ENCODE measurements around the gene TM9SF4. TPM values are rescaled to one million over a fixed set of nuclear protein-coding genes. Genes with fewer than 3 reads are reported as not detected.

TM9SF4 gene
- total RNA-seq, 4 donors from 2014 or later: 35.5 to 44.8 (median 42.6) TPM

DNA sequence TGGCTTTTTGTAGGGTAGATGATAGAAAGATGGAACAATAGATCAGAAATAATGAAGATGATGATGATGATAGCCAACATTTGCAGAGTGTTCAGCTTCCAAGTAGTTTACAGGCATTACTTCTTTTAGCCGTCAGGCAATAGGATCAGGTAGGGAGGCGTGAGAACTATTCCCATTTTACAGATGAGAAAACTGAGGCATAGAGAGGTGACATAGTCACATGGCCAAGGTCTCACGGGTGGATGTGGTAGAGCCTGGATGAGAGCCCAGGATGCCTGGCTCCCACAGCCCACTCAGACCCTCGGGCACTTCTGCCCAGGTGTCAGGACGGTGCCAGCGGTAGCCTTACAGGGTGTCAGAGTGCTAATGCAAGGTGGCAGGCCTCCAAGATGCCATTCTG, 26.0 kb upstream of the TM9SF4 start:
- TF ChIP-seq POLR2AphosphoS5 (IDR thresholded peaks at IDR 0.05) (no peak), EP300 (IDR thresholded peaks at IDR 0.05; ENCODE audit: low read depth) (no peak), POLR2A (IDR thresholded peaks at IDR 0.05) (no peak)
- TF ChIP-seq, protein P1, sequence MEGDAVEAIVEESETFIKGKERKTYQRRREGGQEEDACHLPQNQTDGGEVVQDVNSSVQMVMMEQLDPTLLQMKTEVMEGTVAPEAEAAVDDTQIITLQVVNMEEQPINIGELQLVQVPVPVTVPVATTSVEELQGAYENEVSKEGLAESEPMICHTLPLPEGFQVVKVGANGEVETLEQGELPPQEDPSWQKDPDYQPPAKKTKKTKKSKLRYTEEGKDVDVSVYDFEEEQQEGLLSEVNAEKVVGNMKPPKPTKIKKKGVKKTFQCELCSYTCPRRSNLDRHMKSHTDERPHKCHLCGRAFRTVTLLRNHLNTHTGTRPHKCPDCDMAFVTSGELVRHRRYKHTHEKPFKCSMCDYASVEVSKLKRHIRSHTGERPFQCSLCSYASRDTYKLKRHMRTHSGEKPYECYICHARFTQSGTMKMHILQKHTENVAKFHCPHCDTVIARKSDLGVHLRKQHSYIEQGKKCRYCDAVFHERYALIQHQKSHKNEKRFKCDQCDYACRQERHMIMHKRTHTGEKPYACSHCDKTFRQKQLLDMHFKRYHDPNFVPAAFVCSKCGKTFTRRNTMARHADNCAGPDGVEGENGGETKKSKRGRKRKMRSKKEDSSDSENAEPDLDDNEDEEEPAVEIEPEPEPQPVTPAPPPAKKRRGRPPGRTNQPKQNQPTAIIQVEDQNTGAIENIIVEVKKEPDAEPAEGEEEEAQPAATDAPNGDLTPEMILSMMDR (IDR thresholded peaks at IDR 0.05): no peak
- 85 to 88% methylated on average over 2 to 6 of the region's 6 CpGs for WGBS, 2 donors (ENCODE audit: low coverage in 1 of 2)
- H3K27me3 ChIP-seq: peaks cover 13% of the 10 kb centered on the region
- H3K4me3 ChIP-seq: no peak overlapping the region
- intact Hi-C loops (cut with DNase I; ENCODE audit: low total_unique reads) (no loop called here), in situ Hi-C loops (cut with MboI; ENCODE audit: low pct_ligation_motif_present in 1 of 4, low pct_unique_long_range_greater_than_20kb in 1 of 4, low sequenced_read_pairs in 3 of 4) (no loop called here)
- no peaks in the 10 kb centered on the region for H3K4me1 ChIP-seq
- no peaks in the 10 kb centered on the region for H3K9me3 ChIP-seq
- no peak for DNase-seq
- H3K27ac ChIP-seq: no peak overlapping the region
- no peaks in the 10 kb centered on the region for H3K36me3 ChIP-seq

DNA sequence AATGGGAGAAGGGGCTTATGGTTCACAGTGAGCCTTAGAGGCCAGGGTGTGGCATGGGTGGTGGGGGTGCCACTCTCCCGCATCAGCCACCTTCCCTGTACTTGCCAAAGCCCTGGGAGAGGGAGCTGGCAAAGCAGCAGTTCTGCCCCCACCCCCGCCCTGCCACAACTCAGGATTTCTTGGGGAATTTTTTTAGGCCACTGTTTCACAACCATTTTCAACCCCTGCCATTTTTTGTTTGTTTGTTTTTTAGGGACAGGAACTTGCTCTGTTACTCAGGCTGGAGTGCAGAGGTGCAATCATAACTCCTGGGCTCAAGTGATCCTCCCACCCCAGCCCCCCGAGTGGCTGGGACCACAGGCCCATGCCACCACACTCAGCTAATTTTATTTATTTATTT, 22.4 kb upstream of the TM9SF4 start:
- Histone ChIP-seq H3K27me3 (no peaks in the 10 kb centered on the region), H3K27ac (no peak overlapping the region), H3K4me3 (no peak overlapping the region), H3K36me3 (no peaks in the 10 kb centered on the region), H3K9me3 (no peaks in the 10 kb centered on the region), H3K4me1 (no peaks in the 10 kb centered on the region)
- WGBS, 2 donors (ENCODE audit: low coverage in 1 of 2): 67% methylated on average over 1 to 3 of the region's 3 CpGs
- no peak for DNase-seq
- in situ Hi-C loops (cut with MboI; ENCODE audit: low pct_ligation_motif_present in 1 of 4, low pct_unique_long_range_greater_than_20kb in 1 of 4, low sequenced_read_pairs in 3 of 4) (no loop called here), intact Hi-C loops (cut with DNase I; ENCODE audit: low total_unique reads) (no loop called here)
- no peak for TF ChIP-seq POLR2AphosphoS5 (IDR thresholded peaks at IDR 0.05)
- TF ChIP-seq EP300 (IDR thresholded peaks at IDR 0.05; ENCODE audit: low read depth): no peak
- TF ChIP-seq, protein P1 (IDR thresholded peaks at IDR 0.05): no peak
- no peak for TF ChIP-seq POLR2A (IDR thresholded peaks at IDR 0.05)

DNA sequence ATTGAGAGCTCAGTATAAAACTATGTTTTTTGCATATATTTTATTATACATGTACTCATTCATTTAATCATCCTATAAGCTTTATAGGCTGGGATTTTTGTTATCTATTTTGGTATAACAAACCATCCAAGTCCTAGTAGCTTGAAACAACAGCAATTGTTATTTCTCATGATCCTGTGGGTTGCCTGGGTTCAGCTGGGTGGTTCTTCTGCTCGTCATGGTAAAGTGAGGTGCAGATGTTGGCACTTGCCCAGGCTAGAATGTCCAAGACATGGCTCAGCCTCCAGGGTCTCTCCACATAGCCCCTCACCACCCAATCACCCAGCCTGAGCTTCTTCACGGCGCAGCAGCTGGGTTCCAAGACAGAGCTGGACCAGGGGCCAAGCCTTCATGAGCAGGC, 20.8 kb upstream of the TM9SF4 start:
- H3K4me1 ChIP-seq: no peaks in the 10 kb centered on the region
- in situ Hi-C loops (cut with MboI; ENCODE audit: low pct_ligation_motif_present in 1 of 4, low pct_unique_long_range_greater_than_20kb in 1 of 4, low sequenced_read_pairs in 3 of 4): no loop called here
- TF ChIP-seq POLR2AphosphoS5 (IDR thresholded peaks at IDR 0.05) (no peak), EP300 (IDR thresholded peaks at IDR 0.05; ENCODE audit: low read depth) (no peak), POLR2A (IDR thresholded peaks at IDR 0.05) (no peak)
- TF ChIP-seq, protein P1 (IDR thresholded peaks at IDR 0.05): no peak
- H3K36me3 ChIP-seq: no peaks in the 10 kb centered on the region
- DNase-seq: no peak
- intact Hi-C loops (cut with DNase I; ENCODE audit: low total_unique reads): no loop called here
- H3K4me3 ChIP-seq: no peak overlapping the region
- peaks cover 4% of the 10 kb centered on the region for H3K27me3 ChIP-seq
- H3K9me3 ChIP-seq: no peaks in the 10 kb centered on the region
- H3K27ac ChIP-seq: no peak overlapping the region
- WGBS, 2 donors (ENCODE audit: low coverage in 1 of 2): 83 to 87% methylated on average over 1 to 3 of the region's 3 CpGs

DNA sequence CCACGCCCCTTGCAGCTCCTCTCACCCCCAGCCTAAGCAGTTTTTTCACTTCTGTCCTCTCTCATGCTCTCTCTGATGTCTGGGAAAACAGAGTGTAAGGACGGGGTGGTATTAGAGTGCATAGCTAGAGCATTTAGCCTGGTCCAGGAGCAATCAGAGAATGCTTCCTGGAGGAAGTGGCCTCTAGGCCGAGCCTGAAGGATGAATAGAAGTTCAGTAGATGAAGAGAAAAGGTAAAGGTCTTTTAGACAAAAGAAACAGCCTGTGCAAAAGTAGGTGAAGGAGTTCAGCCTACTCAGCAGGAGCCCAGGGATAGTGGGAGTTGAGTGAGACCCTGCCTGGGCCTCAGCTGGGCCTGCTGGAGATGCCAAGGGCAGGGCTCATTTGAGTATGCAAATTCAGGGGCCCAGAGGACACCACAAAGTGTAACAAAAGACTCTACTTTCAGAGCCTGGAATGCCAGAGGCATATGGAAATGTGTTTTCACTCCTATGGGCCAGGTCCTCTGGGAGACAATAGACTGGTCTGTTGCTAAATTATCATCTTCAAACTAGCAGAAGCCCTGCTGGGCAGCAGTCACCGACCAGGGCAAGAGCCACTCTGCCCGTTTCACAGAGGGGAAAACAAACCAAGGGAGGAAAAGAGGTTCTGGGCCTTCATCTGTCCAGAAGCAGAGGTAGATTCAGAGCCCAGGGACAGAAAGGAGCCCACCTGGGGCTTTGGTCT, 19.7 kb upstream of the TM9SF4 start:
- in situ Hi-C loops (cut with MboI; ENCODE audit: low pct_ligation_motif_present in 1 of 4, low pct_unique_long_range_greater_than_20kb in 1 of 4, low sequenced_read_pairs in 3 of 4) (no loop called here), intact Hi-C loops (cut with DNase I; ENCODE audit: low total_unique reads) (no loop called here)
- H3K27me3 ChIP-seq: peaks cover 5% of the 10 kb centered on the region
- no peaks in the 10 kb centered on the region for H3K36me3 ChIP-seq
- H3K27ac ChIP-seq: no peak overlapping the region
- no peak for DNase-seq
- H3K4me1 ChIP-seq: no peaks in the 10 kb centered on the region
- H3K4me3 ChIP-seq: no peak overlapping the region
- TF ChIP-seq POLR2A (IDR thresholded peaks at IDR 0.05): no peak
- TF ChIP-seq, protein P1 (IDR thresholded peaks at IDR 0.05): no peak
- H3K9me3 ChIP-seq: no peaks in the 10 kb centered on the region
- WGBS, 2 donors (ENCODE audit: low coverage in 1 of 2): 63 to 69% methylated on average over 3 to 5 of the region's 5 CpGs

Measured in transverse colon (tissue), 4 donors.